K562 (cell line): ENCODE measurements around the gene MATN1.

Source experiments
- TF ChIP-seq, protein P1 (sequence below): fragments of 450-650 bp; IDR thresholded peaks from 2 replicates; pipeline ENCODE4 v1.6.1; 2016; ENCODE audit warnings: missing biosample characterization, missing genetic modification characterization
- TF ChIP-seq, protein P2 (sequence below), 3 experiments: IDR thresholded peaks in 2 of 3; conservative IDR thresholded peaks in 1 of 3; 2 replicates each; pipeline ENCODE4 v1.5.1; 2011 to 2012; ENCODE audit warnings: low read length in 3 of 3, mild to moderate bottlenecking in 3 of 3, control low read depth in 2 of 3, improper control_type of control experiment in 1 of 3, inconsistent platforms in 1 of 3, low read depth in 1 of 3, mixed read lengths in 1 of 3, moderate library complexity in 1 of 3; ENCODE audit not compliant: insufficient read depth in 2 of 3

DNA sequence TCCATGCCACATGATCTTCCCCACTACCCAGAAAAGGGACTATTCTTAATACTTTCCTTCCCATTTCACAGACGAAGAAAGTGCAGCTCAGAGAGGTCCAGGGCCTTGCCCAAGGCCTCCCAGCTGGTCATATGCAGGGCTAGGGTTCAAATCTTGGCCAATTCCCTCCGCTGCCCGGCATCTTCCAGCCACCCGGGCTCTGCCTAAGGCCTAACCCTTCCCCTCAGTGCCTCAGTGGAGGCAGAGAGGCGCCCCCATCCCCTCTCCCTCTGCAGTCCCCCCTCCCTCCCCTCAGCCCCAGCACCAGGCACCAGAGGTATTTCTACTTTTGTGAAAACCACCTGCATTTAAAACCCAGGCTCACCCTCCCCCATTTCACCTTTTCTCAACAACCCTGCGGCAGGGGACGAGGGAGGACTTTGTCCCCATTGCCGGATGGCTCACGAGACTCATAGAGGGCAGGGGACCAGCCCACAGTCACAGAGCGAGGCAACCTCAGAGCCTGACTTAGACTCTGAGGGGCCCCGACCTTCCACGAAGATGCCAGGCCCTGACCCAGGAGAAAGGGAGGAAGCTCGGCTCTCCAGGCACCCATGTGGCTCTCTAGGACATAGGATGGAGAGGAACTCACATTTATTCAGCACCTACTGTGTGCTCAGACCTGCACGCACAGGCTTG lies 21.9 kb upstream of the MATN1 start:
- TF ChIP-seq, protein P1, sequence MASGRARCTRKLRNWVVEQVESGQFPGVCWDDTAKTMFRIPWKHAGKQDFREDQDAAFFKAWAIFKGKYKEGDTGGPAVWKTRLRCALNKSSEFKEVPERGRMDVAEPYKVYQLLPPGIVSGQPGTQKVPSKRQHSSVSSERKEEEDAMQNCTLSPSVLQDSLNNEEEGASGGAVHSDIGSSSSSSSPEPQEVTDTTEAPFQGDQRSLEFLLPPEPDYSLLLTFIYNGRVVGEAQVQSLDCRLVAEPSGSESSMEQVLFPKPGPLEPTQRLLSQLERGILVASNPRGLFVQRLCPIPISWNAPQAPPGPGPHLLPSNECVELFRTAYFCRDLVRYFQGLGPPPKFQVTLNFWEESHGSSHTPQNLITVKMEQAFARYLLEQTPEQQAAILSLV (tag), result no peak
- TF ChIP-seq, protein P2, sequence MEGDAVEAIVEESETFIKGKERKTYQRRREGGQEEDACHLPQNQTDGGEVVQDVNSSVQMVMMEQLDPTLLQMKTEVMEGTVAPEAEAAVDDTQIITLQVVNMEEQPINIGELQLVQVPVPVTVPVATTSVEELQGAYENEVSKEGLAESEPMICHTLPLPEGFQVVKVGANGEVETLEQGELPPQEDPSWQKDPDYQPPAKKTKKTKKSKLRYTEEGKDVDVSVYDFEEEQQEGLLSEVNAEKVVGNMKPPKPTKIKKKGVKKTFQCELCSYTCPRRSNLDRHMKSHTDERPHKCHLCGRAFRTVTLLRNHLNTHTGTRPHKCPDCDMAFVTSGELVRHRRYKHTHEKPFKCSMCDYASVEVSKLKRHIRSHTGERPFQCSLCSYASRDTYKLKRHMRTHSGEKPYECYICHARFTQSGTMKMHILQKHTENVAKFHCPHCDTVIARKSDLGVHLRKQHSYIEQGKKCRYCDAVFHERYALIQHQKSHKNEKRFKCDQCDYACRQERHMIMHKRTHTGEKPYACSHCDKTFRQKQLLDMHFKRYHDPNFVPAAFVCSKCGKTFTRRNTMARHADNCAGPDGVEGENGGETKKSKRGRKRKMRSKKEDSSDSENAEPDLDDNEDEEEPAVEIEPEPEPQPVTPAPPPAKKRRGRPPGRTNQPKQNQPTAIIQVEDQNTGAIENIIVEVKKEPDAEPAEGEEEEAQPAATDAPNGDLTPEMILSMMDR (IDR thresholded peaks at IDR 0.05 in 2 of 3, conservative IDR thresholded peaks at IDR 0.05 in 1 of 3; ENCODE audit: insufficient read depth in 2 of 3, low read depth in 1 of 3, low read length in 3 of 3), result no peak
